GM12878 (cell line): ENCODE results near the gene SMYD5. TPM values are rescaled to one million over a fixed set of nuclear protein-coding genes. Genes with fewer than 3 reads are reported as not detected.

Experiments used
- ATAC-seq: fragments of 200-7000 bp; cut with Tn5 transposase; 3 replicates; pipeline ENCODE4 v1.9.1; 2020; ENCODE audit warnings: mild to moderate bottlenecking, moderate library complexity
- BruUV-seq: library from RNA; stranded (reverse); fragments of 400-500 nt; replicated peaks from 2 replicates; lab custom pipeline; 2021; lab: Mats Ljungman, UMichigan
- CTCF ChIA-PET: fragments of 300-600 bp; sonication (Branson Sonifier 250); formaldehyde crosslinking; extraction: SDS; loops from one replicate; lab custom pipeline; 2021; ENCODE audit warnings: inconsistent platforms; lab: Yijun Ruan, JAX
- POLR2A ChIA-PET: fragments of 350-600 bp; formaldehyde crosslinking; extraction: SDS; loops from one replicate; lab custom pipeline; 2021; ENCODE audit warnings: inconsistent platforms; lab: Charles Lee
- RAD21 ChIA-PET: fragments of 300-600 bp; sonication (Branson Sonifier 250); formaldehyde crosslinking; loops from one replicate; lab custom pipeline; 2023; ENCODE audit warnings: antibody characterized with exemption; ENCODE audit not compliant: unreplicated experiment; lab: Charles Lee
- SMC1A ChIA-PET: fragments of 300-600 bp; sonication (Branson Sonifier 250); formaldehyde crosslinking; loops from one replicate; lab custom pipeline; 2023; ENCODE audit not compliant: unreplicated experiment, uncharacterized antibody; lab: Charles Lee
- DNase-seq: peaks from one replicate; pipeline ENCODE4 v3.0.0-alpha.2; 2011; ENCODE audit warnings: low read depth, low spot score
- FAIRE-seq: peaks from 3 replicates; lab custom pipeline; 2011; peaks lifted over from hg19 to GRCh38; lab: Jason Lieb, UNC
- H2AFZ ChIP-seq: 2 replicates; pipeline ENCODE4 v1.6.0; 2011; ENCODE audit warnings: low read depth, low read length, control low read depth; ENCODE audit not compliant: control insufficient read depth
- H3K27ac ChIP-seq: 2 replicates; pipeline ENCODE4 v1.5.1; 2011; ENCODE audit warnings: control low read depth; ENCODE audit not compliant: control insufficient read depth, insufficient read depth
- H3K27me3 ChIP-seq, 2 experiments: replicated peaks in 1 of 2; 2 replicates each; pipeline versions ENCODE4 v1.6.0 to v1.6.1; 2011; ENCODE audit warnings: low read length in 1 of 2; ENCODE audit not compliant: control insufficient read depth in 2 of 2, insufficient read depth in 2 of 2
- H3K36me3 ChIP-seq, 2 experiments: 2 replicates each; pipeline ENCODE4 v1.5.1; 2011; ENCODE audit warnings: low read length in 1 of 2; ENCODE audit not compliant: control insufficient read depth in 2 of 2, insufficient read depth in 2 of 2
- H3K4me1 ChIP-seq: 2 replicates; pipeline ENCODE4 v1.6.1; 2011; ENCODE audit warnings: mild to moderate bottlenecking, low read length, moderate library complexity, mixed read lengths; ENCODE audit not compliant: control insufficient read depth, insufficient read depth
- H3K4me2 ChIP-seq: 2 replicates; pipeline ENCODE4 v1.6.0; 2011; ENCODE audit warnings: control low read depth; ENCODE audit not compliant: control insufficient read depth, insufficient read depth
- H3K4me3 ChIP-seq: fragments of 200-600 bp; sonication (generic); 2 replicates; pipeline ENCODE4 v1.5.1; 2016
- H3K79me2 ChIP-seq: 2 replicates; pipeline ENCODE4 v1.6.0; 2011; ENCODE audit warnings: low read length; ENCODE audit not compliant: control insufficient read depth, insufficient read depth
- H3K9ac ChIP-seq: 2 replicates; pipeline ENCODE4 v1.8.0; 2011; ENCODE audit warnings: low read length, control low read depth, mixed read lengths; ENCODE audit not compliant: control insufficient read depth, insufficient read depth
- H3K9me3 ChIP-seq: replicated peaks from 3 replicates; pipeline ENCODE4 v1.5.1; 2011; ENCODE audit warnings: mild to moderate bottlenecking, low read length; ENCODE audit not compliant: control insufficient read depth, insufficient read depth
- H4K20me1 ChIP-seq: 2 replicates; pipeline ENCODE4 v1.6.0; 2011; ENCODE audit not compliant: control insufficient read depth, insufficient read depth
- BRCA1 ChIP-seq: IDR thresholded peaks from 2 replicates; pipeline ENCODE4 v1.6.1; 2011; ENCODE audit warnings: low read depth, low read length, improper control_type of control experiment
- CHD2 ChIP-seq: IDR thresholded peaks from 2 replicates; pipeline ENCODE4 v1.6.1; 2011; ENCODE audit warnings: low read depth, low read length, improper control_type of control experiment, borderline replicate concordance
- EZH2 ChIP-seq: IDR thresholded peaks from 2 replicates; pipeline ENCODE4 v1.6.1; 2012; ENCODE audit warnings: low read depth, mild to moderate bottlenecking, control low read depth, inconsistent platforms, low read length, borderline replicate concordance; ENCODE audit not compliant: control insufficient read depth
- FOXK2 ChIP-seq: fragments of 450-650 bp; IDR thresholded peaks from 2 replicates; pipeline ENCODE4 v1.6.1; 2017; ENCODE audit warnings: mild to moderate bottlenecking, moderate library complexity
- KAT2A ChIP-seq: conservative IDR thresholded peaks from 2 replicates; pipeline ENCODE4 v1.6.1; 2011; ENCODE audit warnings: low read depth, low read length; ENCODE audit not compliant: control insufficient read depth
- KLF5 ChIP-seq: fragments of 450-650 bp; IDR thresholded peaks from 2 replicates; pipeline ENCODE4 v1.6.1; 2014; ENCODE audit warnings: mild to moderate bottlenecking; ENCODE audit not compliant: partially characterized antibody
- TARDBP ChIP-seq: IDR thresholded peaks from 2 replicates; pipeline ENCODE4 v1.6.1; 2016; ENCODE audit warnings: borderline replicate concordance
- ZBTB11 ChIP-seq: fragments of 450-650 bp; formaldehyde crosslinking; IDR thresholded peaks from 2 replicates; pipeline ENCODE4 v1.5.0; 2022; ENCODE audit warnings: mild to moderate bottlenecking, missing genetic modification characterization
- ZNF274 ChIP-seq: IDR thresholded peaks from one replicate; pipeline ENCODE4 v1.8.0; 2011; ENCODE audit not compliant: insufficient read length, insufficient read depth
- WGBS: methylation state at CpG from one replicate; pipeline ENCODE4 v1.1.6; 2016; ENCODE audit warnings: low lambda C conversion rate; ENCODE audit not compliant: insufficient replicate concordance, insufficient coverage; ENCODE audit errors: missing lambda C conversion rate; 5-methylcytosine and 5-hydroxymethylcytosine counted together
- in situ Hi-C: fragments of 300-500 bp; cut with MboI; formaldehyde crosslinking; loops from 9 replicates; pipeline ENCODE4 v1.14.3; 2018; ENCODE audit warnings: mixed read lengths
- intact Hi-C: fragments of 100-400 bp; cut with micrococcal nuclease; formaldehyde crosslinking; loops from one replicate; pipeline ENCODE4 v1.14.2; 2022; ENCODE audit not compliant: unreplicated experiment
- polyA plus RNA-seq, 11 experiments: library from polyadenylated mRNA; depleted of rRNA in 4 of 11; unstranded in 6 of 11; stranded (reverse) in 5 of 11; fragments of >200 nt; fragmentation: Nextera tagmentation in 4 of 11; fragmentation: Illumina TruSeq in 1 of 11; extraction: Ambion mirVana in 4 of 11; extraction: Trizol in 1 of 11; gene quantifications; 1 replicate in 1 of 11; 2 replicates in 10 of 11; pipeline versions ENCODE4 v1.2.1 to v1.2.3, GENCODE V29; 2011 to 2016; ENCODE audit warnings: inconsistent platforms in 2 of 11, missing spikeins in 2 of 11, low read depth in 1 of 11
- total RNA-seq, 4 experiments: library from RNA; depleted of rRNA in 3 of 4; stranded (reverse); fragments of >200 nt in 3 of 4; fragmentation: Illumina TruSeq in 1 of 4; extraction: Trizol in 1 of 4; gene quantifications; 2 replicates each; pipeline versions ENCODE4 v1.2.1 to v1.2.3, GENCODE V29; 2013 to 2021
- TF ChIP-seq, protein P1 (sequence below): IDR thresholded peaks from 2 replicates; pipeline ENCODE4 v1.6.1; 2012; ENCODE audit warnings: low read depth, low read length, improper control_type of control experiment
- TF ChIP-seq, protein P2 (sequence below): fragments of 150-350 bp; IDR thresholded peaks from 2 replicates; pipeline ENCODE4 v1.6.1; 2014; ENCODE audit warnings: mild to moderate bottlenecking, low read depth, low read length

The SMYD5 gene
- total and polyA plus RNA-seq, 10 of the 15 experiments (the other 5 are each of a cell fraction or from before 2014, with no cell fraction given) = 6.1 to 35.3 (median 26.4) TPM

DNA sequence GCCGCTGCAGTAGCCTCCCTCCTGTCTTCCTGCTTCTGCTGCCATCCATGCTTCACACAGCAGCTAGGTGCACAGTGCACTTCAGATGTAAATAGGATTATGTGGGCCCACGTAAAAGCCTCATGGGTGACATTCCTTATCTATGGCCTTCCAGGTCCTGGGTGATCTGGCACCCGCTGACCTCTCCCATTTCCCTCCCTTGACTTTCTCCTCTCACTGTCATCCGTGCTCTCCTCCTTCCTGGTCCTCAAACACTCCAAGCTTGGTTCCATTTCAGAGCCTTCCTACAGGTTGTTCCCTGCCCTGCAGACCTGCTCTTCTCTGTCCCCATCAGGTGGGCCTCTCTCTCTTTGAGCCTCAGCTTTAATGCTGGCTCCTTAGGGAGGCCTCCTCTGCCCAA is 4.0 kb upstream of the SMYD5 start:
- ATAC-seq (no peak), DNase-seq (no peak), FAIRE-seq (no peak)
- Histone ChIP-seq H3K27me3 (no peaks in the 10 kb centered on the region), H3K27ac (no peak overlapping the region), H3K4me2 (no peak overlapping the region), H3K79me2 (peaks cover 9% of the 10 kb centered on the region), H2AFZ (no peak overlapping the region), H3K9ac (no peak overlapping the region), H3K4me3 (no peak overlapping the region), H3K36me3 (no peaks in the 10 kb centered on the region), H4K20me1 (no peaks in the 10 kb centered on the region), H3K4me1 (peaks cover 4% of the 10 kb centered on the region), H3K9me3 (no peaks in the 10 kb centered on the region)
- no peak for TF ChIP-seq KLF5
- TF ChIP-seq, protein P1, sequence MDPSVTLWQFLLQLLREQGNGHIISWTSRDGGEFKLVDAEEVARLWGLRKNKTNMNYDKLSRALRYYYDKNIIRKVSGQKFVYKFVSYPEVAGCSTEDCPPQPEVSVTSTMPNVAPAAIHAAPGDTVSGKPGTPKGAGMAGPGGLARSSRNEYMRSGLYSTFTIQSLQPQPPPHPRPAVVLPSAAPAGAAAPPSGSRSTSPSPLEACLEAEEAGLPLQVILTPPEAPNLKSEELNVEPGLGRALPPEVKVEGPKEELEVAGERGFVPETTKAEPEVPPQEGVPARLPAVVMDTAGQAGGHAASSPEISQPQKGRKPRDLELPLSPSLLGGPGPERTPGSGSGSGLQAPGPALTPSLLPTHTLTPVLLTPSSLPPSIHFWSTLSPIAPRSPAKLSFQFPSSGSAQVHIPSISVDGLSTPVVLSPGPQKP = no peak
- no peak for TF ChIP-seq FOXK2
- TF ChIP-seq EZH2 = no peak
- no peak for TF ChIP-seq BRCA1
- in situ Hi-C loops = no loop called here
- CTCF ChIA-PET = interaction anchor here (0.8 to 4.3 kb wide), 5 partner anchors 8 to 81 kb away, joined by 3 to 79 read pairs (median 3); partner anchors contain the start of gene NOTO
- SMC1A ChIA-PET = interaction anchor here (1.2 kb wide), 2 partner anchors 29 to 80 kb away, joined by 3 to 5 read pairs; no protein-coding TSS in a partner anchor
- RAD21 ChIA-PET = interaction anchor here (1.0 kb wide), 1 partner anchor 213 kb away, joined by 3 read pairs; no protein-coding TSS in a partner anchor
- BruUV-seq = no TSS peak
- whole genome bisulfite sequencing = 21% methylated on average over 4 of the region's 4 CpGs
- POLR2A ChIA-PET = interaction anchor here (0.9 kb wide), 1 partner anchor 35 kb away, joined by 3 read pairs; no protein-coding TSS in a partner anchor
- intact Hi-C loops = no loop called here

- intact Hi-C loops = no loop called here
- 50% methylated on average over 6 of the region's 6 CpGs for WGBS
- TF ChIP-seq ZBTB11 (CRISPR knock-in tag) (no peak), ZNF274 (no peak), CHD2 (no peak), TARDBP (no peak), KAT2A (no peak)
- TF ChIP-seq, protein P2, sequence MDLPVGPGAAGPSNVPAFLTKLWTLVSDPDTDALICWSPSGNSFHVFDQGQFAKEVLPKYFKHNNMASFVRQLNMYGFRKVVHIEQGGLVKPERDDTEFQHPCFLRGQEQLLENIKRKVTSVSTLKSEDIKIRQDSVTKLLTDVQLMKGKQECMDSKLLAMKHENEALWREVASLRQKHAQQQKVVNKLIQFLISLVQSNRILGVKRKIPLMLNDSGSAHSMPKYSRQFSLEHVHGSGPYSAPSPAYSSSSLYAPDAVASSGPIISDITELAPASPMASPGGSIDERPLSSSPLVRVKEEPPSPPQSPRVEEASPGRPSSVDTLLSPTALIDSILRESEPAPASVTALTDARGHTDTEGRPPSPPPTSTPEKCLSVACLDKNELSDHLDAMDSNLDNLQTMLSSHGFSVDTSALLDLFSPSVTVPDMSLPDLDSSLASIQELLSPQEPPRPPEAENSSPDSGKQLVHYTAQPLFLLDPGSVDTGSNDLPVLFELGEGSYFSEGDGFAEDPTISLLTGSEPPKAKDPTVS = no peak
These were observed 3.3 kb upstream of the SMYD5 start for GRCh38 chr2:73210696-73211095.

More at GRCh38 chr2:73210696-73211095, 3.3 kb upstream of the SMYD5 start:
- H3K4me2 ChIP-seq = no peak overlapping the region
- ATAC-seq = no peak
- no peak overlapping the region for H3K9ac ChIP-seq
- peaks cover 8% of the 10 kb centered on the region for H3K4me1 ChIP-seq
- H3K36me3 ChIP-seq = no peaks in the 10 kb centered on the region
- ChIA-PET SMC1A (interaction anchor here (1.2 kb wide), 1 partner anchor 80 kb away, joined by 5 read pairs; no protein-coding TSS in a partner anchor), CTCF (interaction anchor here (0.8 to 4.3 kb wide), 7 partner anchors 9 to 316 kb away, joined by 3 to 79 read pairs (median 10); partner anchors contain the start of genes CCT7, NOTO and PRADC1), RAD21 (interaction anchor here (1.0 kb wide), 1 partner anchor 213 kb away, joined by 3 read pairs; no protein-coding TSS in a partner anchor), POLR2A (interaction anchor here (0.9 kb wide), 1 partner anchor 34 kb away, joined by 3 read pairs; no protein-coding TSS in a partner anchor)
- FAIRE-seq = no peak
- BruUV-seq = no TSS peak
- H3K4me3 ChIP-seq = no peak overlapping the region
- no peaks in the 10 kb centered on the region for H3K27me3 ChIP-seq
- H4K20me1 ChIP-seq = no peaks in the 10 kb centered on the region
- no peak for DNase-seq
- in situ Hi-C loops = no loop called here
- no peak overlapping the region for H3K27ac ChIP-seq
- H2AFZ ChIP-seq = no peak overlapping the region
- H3K9me3 ChIP-seq = no peaks in the 10 kb centered on the region
- peaks cover 16% of the 10 kb centered on the region for H3K79me2 ChIP-seq
